Body of pancreas (tissue), 4 donors: ENCODE measurements around the gene BCAT1. TPM values are rescaled to one million over a fixed set of nuclear protein-coding genes. Genes with fewer than 3 reads are reported as not detected.

ENCODE experiments used
- ATAC-seq: fragments of 150-250 bp; one replicate; pipeline ENCODE4 v1.9.1; 2016
- DNase-seq, 4 donors: peaks; one replicate each; pipeline ENCODE4 v3.0.0-alpha.2; 2019
- H3K27ac ChIP-seq, 4 donors: fragments of 200-600 bp; sonication (generic); 1 replicate in 3 of 4; 2 replicates in 1 of 4; pipeline versions ENCODE4 v1.5.1 to v1.6.1; 2016 to 2019; ENCODE audit warnings: mild to moderate bottlenecking in 1 of 4, mixed read lengths in 1 of 4, moderate library complexity in 1 of 4
- H3K27me3 ChIP-seq, 2 donors: fragments of 200-600 bp; sonication (generic); one replicate each; pipeline ENCODE4 v1.6.0; 2016; ENCODE audit warnings: mild to moderate bottlenecking in 1 of 2
- H3K36me3 ChIP-seq, 2 donors: fragments of 200-600 bp; sonication (generic); replicated peaks in 1 of 2; 2 replicates each; pipeline ENCODE4 v1.5.1; 2016; ENCODE audit warnings: low read depth in 2 of 2; ENCODE audit not compliant: insufficient read depth in 1 of 2
- H3K4me1 ChIP-seq: fragments of 200-600 bp; sonication (generic); one replicate; pipeline ENCODE4 v1.6.0; 2016
- H3K4me3 ChIP-seq, 2 donors: fragments of 200-600 bp; sonication (generic); 1 replicate in 1 of 2; 2 replicates in 1 of 2; pipeline ENCODE4 v1.5.1; 2016 to 2019
- H3K9me3 ChIP-seq, 3 donors: fragments of 200-600 bp; sonication (generic); 1 replicate in 2 of 3; 2 replicates in 1 of 3; pipeline ENCODE4 v1.5.1; 2016
- CTCF ChIP-seq, 7 experiments: fragments of 450-650 bp in 4 of 7; fragments of 200-600 bp in 3 of 7; sonication (generic) in 3 of 7; IDR thresholded peaks; one replicate each; pipeline ENCODE4 v1.5.1; 2016 to 2019; ENCODE audit warnings: antibody characterized with exemption in 7 of 7
- POLR2A ChIP-seq, 3 donors: fragments of 450-650 bp; IDR thresholded peaks; one replicate each; pipeline ENCODE4 v1.6.1; 2016; ENCODE audit warnings: antibody characterized with exemption in 3 of 3, mild to moderate bottlenecking in 2 of 3
- WGBS, 2 donors: methylation state at CpG; one replicate each; pipeline ENCODE4 v1.1.5; 2017; 5-methylcytosine and 5-hydroxymethylcytosine counted together
- intact Hi-C: fragments of 100-400 bp; cut with DNase I; formaldehyde crosslinking; loops from one replicate; pipeline ENCODE4 v1.15.1; 2023
- total RNA-seq, 2 donors: library from RNA; depleted of rRNA; stranded (reverse); fragments of >200 nt; gene quantifications; one replicate each; pipeline ENCODE4 v1.1.0, GENCODE V29; 2016

The BCAT1 gene
- total RNA-seq, 2 donors from 2014 or later: 30.0 to 59.7 TPM

GRCh38 chr12:24767016-24767415, 181.9 kb downstream of the BCAT1 start:
- no peaks in the 10 kb centered on the region for H3K4me1 ChIP-seq
- no peaks in the 10 kb centered on the region for H3K27me3 ChIP-seq
- intact Hi-C loops: no loop called here
- DNase-seq: no peak
- no peak overlapping the region for H3K27ac ChIP-seq
- H3K4me3 ChIP-seq: no peak overlapping the region
- 67 to 86% methylated on average over 1 of the region's 1 CpG for WGBS, 2 donors
- no peak for ATAC-seq
- H3K9me3 ChIP-seq: no peaks in the 10 kb centered on the region
- H3K36me3 ChIP-seq: no peaks in the 10 kb centered on the region
- TF ChIP-seq CTCF (IDR thresholded peaks at IDR 0.05) (no peak), POLR2A (IDR thresholded peaks at IDR 0.05) (no peak)

GRCh38 chr12:24764712-24765111, 184.2 kb downstream of the BCAT1 start:
- Histone ChIP-seq H3K27me3 (no peaks in the 10 kb centered on the region), H3K4me3 (no peak overlapping the region), H3K36me3 (no peaks in the 10 kb centered on the region), H3K9me3 (no peaks in the 10 kb centered on the region), H3K4me1 (no peaks in the 10 kb centered on the region), H3K27ac (no peak overlapping the region)
- DNase-seq (no peak), ATAC-seq (no peak)
- intact Hi-C loops: no loop called here
- WGBS, 2 donors: 91 to 95% methylated on average over 1 of the region's 1 CpG
- TF ChIP-seq CTCF (IDR thresholded peaks at IDR 0.05) (no peak), POLR2A (IDR thresholded peaks at IDR 0.05) (no peak)

- DNase-seq (no peak), ATAC-seq (peak; percentile 27)
- peak overlapping the region in 3 of 4 donors; percentile 44 to 61 (median 60) for H3K27ac ChIP-seq
- 47% methylated on average over 5 of the region's 5 CpGs for WGBS, 2 donors
- H3K27me3 ChIP-seq: no peaks in the 10 kb centered on the region
- no peaks in the 10 kb centered on the region for H3K4me1 ChIP-seq
- H3K9me3 ChIP-seq: no peaks in the 10 kb centered on the region
- H3K4me3 ChIP-seq: no peak overlapping the region
- intact Hi-C loops: no loop called here
- TF ChIP-seq CTCF (IDR thresholded peaks at IDR 0.05): no peak
- no peak for TF ChIP-seq POLR2A (IDR thresholded peaks at IDR 0.05)
- no peaks in the 10 kb centered on the region for H3K36me3 ChIP-seq
Measured at GRCh38 chr12:24760606-24761378, 188.1 kb downstream of the BCAT1 start.

GRCh38 chr12:24760162-24760561, 188.7 kb downstream of the BCAT1 start:
- Histone ChIP-seq H3K27ac (peak overlapping the region in 3 of 4 donors; percentile 44 to 61 (median 60)), H3K27me3 (no peaks in the 10 kb centered on the region), H3K4me1 (no peaks in the 10 kb centered on the region), H3K4me3 (no peak overlapping the region), H3K9me3 (no peaks in the 10 kb centered on the region), H3K36me3 (no peaks in the 10 kb centered on the region)
- intact Hi-C loops: no loop called here
- DNase-seq: peak in 2 of 4 donors; percentile 10 to 12
- peak; percentile 82 for ATAC-seq
- 59 to 60% methylated on average over 1 of the region's 1 CpG for WGBS, 2 donors
- TF ChIP-seq POLR2A (IDR thresholded peaks at IDR 0.05) (no peak), CTCF (IDR thresholded peaks at IDR 0.05) (no peak)

Other genes with a start within 250 kb of the BCAT1 start
- gene DNAI7, start 246.1 kb upstream of the BCAT1 start, total RNA-seq: under 1 TPM in 1 of 2 donors, not detected in 1; 0.26 TPM
- gene ETFRF1, start 246.1 kb upstream of the BCAT1 start, total RNA-seq: 10 to 100 TPM; 12.5 to 24.9 TPM